HL-60/S4 (cell line): ENCODE data around the gene RSPO4.
"Not testable (repeated sequence)": the region's sequence is repeated elsewhere in the genome, so short reads cannot be mapped to it uniquely, and the experiment has no call there.

Experiments
- in situ Hi-C: fragments of 300-500 bp; cut with MboI; formaldehyde crosslinking; loops from 2 replicates; pipeline ENCODE4 v1.14.3; 2022; ENCODE audit warnings: low sequenced_read_pairs

Gene RSPO4

GRCh38 chr20:1001911-1002681 lies at the start of gene RSPO4:
RSPO4 (minus strand) TSS chr20:1002311; CDS start chr20:1002164, 147 bp downstream.
- in situ Hi-C loops: no loop called here

GRCh38 chr20:1050440-1050839 lies 48.3 kb upstream of the RSPO4 start:
- in situ Hi-C loops: no loop called here

GRCh38 chr20:1045860-1046418 lies 43.8 kb upstream of the RSPO4 start:
- in situ Hi-C loops: no loop called here

GRCh38 chr20:1041845-1042390 lies 39.8 kb upstream of the RSPO4 start:
- in situ Hi-C loops: no loop called here

- in situ Hi-C loops: no loop called here
Observed at GRCh38 chr20:1038205-1038604, 36.1 kb upstream of the RSPO4 start.

GRCh38 chr20:1037039-1037438 lies 34.9 kb upstream of the RSPO4 start:
- in situ Hi-C loops: no loop called here

GRCh38 chr20:1035466-1035865 lies 33.4 kb upstream of the RSPO4 start:
- in situ Hi-C loops: no loop called here

- in situ Hi-C loops: no loop called here
Observed at GRCh38 chr20:1034415-1034789, 32.3 kb upstream of the RSPO4 start.

GRCh38 chr20:1033751-1034414 lies 31.8 kb upstream of the RSPO4 start:
- in situ Hi-C loops: no loop called here

- in situ Hi-C loops: no loop called here
Observed at GRCh38 chr20:1029980-1030379, 27.9 kb upstream of the RSPO4 start.

GRCh38 chr20:1026214-1026613 lies 24.1 kb upstream of the RSPO4 start:
- in situ Hi-C loops: not testable (repeated sequence)

- in situ Hi-C loops: no loop called here
Observed at GRCh38 chr20:1022871-1023270, 20.8 kb upstream of the RSPO4 start.

- in situ Hi-C loops: no loop called here
Observed at GRCh38 chr20:1020614-1021013, 18.5 kb upstream of the RSPO4 start.

- in situ Hi-C loops: no loop called here
Observed at GRCh38 chr20:1019344-1019743, 17.2 kb upstream of the RSPO4 start.

- in situ Hi-C loops: no loop called here
Observed at GRCh38 chr20:1017677-1018076, 15.6 kb upstream of the RSPO4 start.

- in situ Hi-C loops: no loop called here
Observed at GRCh38 chr20:1015181-1015580, 13.1 kb upstream of the RSPO4 start.

GRCh38 chr20:1014471-1014870 lies 12.4 kb upstream of the RSPO4 start:
- in situ Hi-C loops: no loop called here

GRCh38 chr20:1013566-1014340 lies 11.6 kb upstream of the RSPO4 start:
- in situ Hi-C loops: no loop called here

GRCh38 chr20:1012359-1013168 lies 10.5 kb upstream of the RSPO4 start:
- in situ Hi-C loops: no loop called here

GRCh38 chr20:1010659-1011058 lies 8.5 kb upstream of the RSPO4 start:
- in situ Hi-C loops: no loop called here
